H1 (cell line): ENCODE results near the gene GPR45. TPM values are rescaled to one million over a fixed set of nuclear protein-coding genes. Genes with fewer than 3 reads are reported as not detected.

ENCODE experiments used
- BCL11A ChIP-seq, 2 experiments: IDR thresholded peaks; one replicate each; pipeline ENCODE4 v1.6.1; 2011; ENCODE audit warnings: low read depth in 2 of 2, low read length in 2 of 2, mild to moderate bottlenecking in 2 of 2
- CEBPB ChIP-seq: IDR thresholded peaks from 2 replicates; pipeline ENCODE4 v1.6.1; 2012; ENCODE audit warnings: low read depth, low read length
- FOSL1 ChIP-seq: IDR thresholded peaks from 2 replicates; pipeline ENCODE4 v1.6.1; 2011; ENCODE audit warnings: mild to moderate bottlenecking, low read depth, low read length, moderate library complexity; ENCODE audit not compliant: insufficient read depth
- KDM4A ChIP-seq: IDR thresholded peaks from one replicate; pipeline ENCODE4 v1.7.1; 2012; ENCODE audit warnings: low read depth, mild to moderate bottlenecking, moderate library complexity, low read length, inconsistent platforms; ENCODE audit not compliant: severe bottlenecking
- RNF2 ChIP-seq: fragments of 200-900, 300-1000 bp; sonication (generic); IDR thresholded peaks from 2 replicates; pipeline ENCODE4 v1.7.1; 2016; ENCODE audit warnings: borderline replicate concordance, low read depth, mild to moderate bottlenecking, antibody characterized with exemption, low read length; ENCODE audit not compliant: poor library complexity, severe bottlenecking; ENCODE audit errors: missing control alignments
- SIN3A ChIP-seq, 2 experiments: IDR thresholded peaks in 1 of 2; conservative IDR thresholded peaks in 1 of 2; 2 replicates each; pipeline ENCODE4 v1.6.1; 2011 to 2012; ENCODE audit warnings: low read length in 2 of 2, improper control_type of control experiment in 1 of 2, low read depth in 1 of 2, mild to moderate bottlenecking in 1 of 2
- SIX5 ChIP-seq: IDR thresholded peaks from 2 replicates; pipeline ENCODE4 v1.6.1; 2011; ENCODE audit warnings: mild to moderate bottlenecking, low read depth, low read length
- SP4 ChIP-seq: IDR thresholded peaks from 2 replicates; pipeline ENCODE4 v1.6.1; 2012; ENCODE audit warnings: low read length, inconsistent platforms
- TAF7 ChIP-seq: optimal IDR thresholded peaks from 2 replicates; pipeline ENCODE3; 2011; ENCODE audit warnings: low read depth, mild to moderate bottlenecking, inconsistent platforms, low read length, moderate library complexity, borderline replicate concordance
- polyA plus RNA-seq, 7 experiments: library from polyadenylated mRNA; depleted of rRNA in 3 of 7; stranded (reverse) in 5 of 7; unstranded in 2 of 7; fragments of >200 nt in 5 of 7; fragments of 200-250 nt in 2 of 7; gene quantifications; 1 replicate in 5 of 7; 2 replicates in 1 of 7; 4 replicates in 1 of 7; pipeline versions ENCODE4 v1.2.1 to v1.2.3, GENCODE V29; 2011 to 2013; ENCODE audit warnings: missing spikeins in 2 of 7, mixed read lengths in 2 of 7
- total RNA-seq: library from RNA; stranded (reverse); fragmentation: NEBNext Ultra II Directional; extraction: Animal tissue kit (Norgen Biotek cat#: 25700); gene quantifications from 2 replicates; pipeline ENCODE4 v1.2.1, GENCODE V29; 2021

GPR45 gene
- total and polyA plus RNA-seq, 2 of the 8 experiments (the other 6 are each of a cell fraction or from before 2014, with no cell fraction given), result 0.21 TPM; not detected in 1

GRCh38 chr2:105237045-105237765 lies 4.3 kb upstream of the GPR45 start (continued):
- TF ChIP-seq RNF2 (no peak), BCL11A (IDR thresholded peaks at IDR 0.05; ENCODE audit: low read depth in 2 of 2, low read length in 2 of 2) (no peak), KDM4A (no peak), FOSL1 (no peak), SP4 (no peak), SIX5 (no peak), TAF7 (no peak), SIN3A (conservative IDR thresholded peaks at IDR 0.05 in 1 of 2, IDR thresholded peaks at IDR 0.05 in 1 of 2; ENCODE audit: low read depth in 1 of 2, low read length in 2 of 2) (no peak), CEBPB (no peak)
